GM12873 (cell line): Measurements from ENCODE around the gene AQP7.

Source experiments
- TF ChIP-seq, protein P1 (sequence below): IDR thresholded peaks from 2 replicates; pipeline ENCODE4 v1.5.1; 2012; ENCODE audit warnings: low read depth, mild to moderate bottlenecking, moderate library complexity, low read length, control low read depth; ENCODE audit not compliant: insufficient read depth; ENCODE audit errors: missing control alignments

AQP7 gene

GRCh38 chr9:33366979-33367480 lies 35.3 kb downstream of the AQP7 start:
- TF ChIP-seq, protein P1, sequence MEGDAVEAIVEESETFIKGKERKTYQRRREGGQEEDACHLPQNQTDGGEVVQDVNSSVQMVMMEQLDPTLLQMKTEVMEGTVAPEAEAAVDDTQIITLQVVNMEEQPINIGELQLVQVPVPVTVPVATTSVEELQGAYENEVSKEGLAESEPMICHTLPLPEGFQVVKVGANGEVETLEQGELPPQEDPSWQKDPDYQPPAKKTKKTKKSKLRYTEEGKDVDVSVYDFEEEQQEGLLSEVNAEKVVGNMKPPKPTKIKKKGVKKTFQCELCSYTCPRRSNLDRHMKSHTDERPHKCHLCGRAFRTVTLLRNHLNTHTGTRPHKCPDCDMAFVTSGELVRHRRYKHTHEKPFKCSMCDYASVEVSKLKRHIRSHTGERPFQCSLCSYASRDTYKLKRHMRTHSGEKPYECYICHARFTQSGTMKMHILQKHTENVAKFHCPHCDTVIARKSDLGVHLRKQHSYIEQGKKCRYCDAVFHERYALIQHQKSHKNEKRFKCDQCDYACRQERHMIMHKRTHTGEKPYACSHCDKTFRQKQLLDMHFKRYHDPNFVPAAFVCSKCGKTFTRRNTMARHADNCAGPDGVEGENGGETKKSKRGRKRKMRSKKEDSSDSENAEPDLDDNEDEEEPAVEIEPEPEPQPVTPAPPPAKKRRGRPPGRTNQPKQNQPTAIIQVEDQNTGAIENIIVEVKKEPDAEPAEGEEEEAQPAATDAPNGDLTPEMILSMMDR: no peak

- TF ChIP-seq, protein P1: no peak
These were observed 38.2 kb downstream of the AQP7 start for GRCh38 chr9:33364127-33364526.

DNA sequence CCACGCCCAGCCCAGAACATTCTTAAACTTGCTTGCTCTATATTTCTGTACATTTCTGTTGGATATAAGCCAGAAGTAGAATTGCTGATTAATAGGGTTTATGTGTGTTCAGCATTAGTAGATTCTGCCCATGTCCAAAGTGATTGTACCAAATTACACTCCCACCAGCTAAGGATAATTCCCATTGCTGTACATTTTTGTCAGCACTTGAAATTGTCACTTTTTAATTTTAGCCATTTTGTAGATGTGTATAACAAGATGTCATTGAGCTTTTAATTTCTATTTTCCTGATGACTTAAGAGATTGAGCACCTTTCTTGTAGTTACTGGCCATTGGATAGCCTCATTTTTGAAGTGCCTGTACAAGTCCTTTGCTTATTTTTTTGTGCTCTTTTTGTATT lies 46.4 kb downstream of the AQP7 start:
- TF ChIP-seq, protein P1: no peak

GRCh38 chr9:33354651-33355211 lies 47.6 kb downstream of the AQP7 start:
- TF ChIP-seq, protein P1: no peak

DNA sequence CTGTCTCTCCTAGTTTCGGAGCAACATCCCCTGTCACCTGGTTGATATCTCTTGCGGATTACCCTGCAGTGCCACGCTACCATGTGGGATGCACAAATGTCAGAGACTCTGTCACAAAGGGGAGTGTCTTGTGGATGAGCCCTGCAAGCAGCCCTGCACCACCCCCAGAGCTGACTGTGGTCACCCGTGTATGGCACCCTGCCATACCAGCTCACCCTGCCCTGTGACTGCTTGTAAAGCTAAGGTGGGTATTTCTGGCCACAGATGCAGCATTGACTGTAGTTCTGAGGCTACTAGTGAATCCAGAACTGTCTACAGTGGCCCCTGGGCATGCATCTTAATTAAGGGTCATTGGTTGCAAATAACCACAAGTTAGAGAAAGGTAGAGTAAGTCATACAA lies 50.8 kb downstream of the AQP7 start:
- TF ChIP-seq, protein P1: no peak

DNA sequence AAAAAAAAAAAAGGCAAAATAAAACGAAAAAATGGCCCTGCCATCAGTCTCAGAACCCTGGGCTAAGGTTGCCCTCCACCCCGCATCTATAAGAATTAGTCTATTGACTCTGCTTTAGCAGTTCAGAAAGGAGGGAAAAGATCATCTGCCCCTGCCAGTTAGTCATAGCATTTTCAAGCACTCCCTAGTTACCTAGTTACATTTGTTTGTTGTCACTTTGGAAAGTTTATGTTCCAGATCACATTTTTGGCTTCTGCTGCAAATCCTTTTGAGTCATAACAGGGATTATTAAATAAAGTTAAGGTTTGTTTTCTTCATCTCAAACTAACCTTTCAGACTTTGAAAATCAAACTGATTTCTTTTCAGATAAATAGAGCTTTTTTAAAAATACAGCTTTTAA lies 52.1 kb downstream of the AQP7 start:
- TF ChIP-seq, protein P1: no peak

GRCh38 chr9:33349743-33350142 lies 52.6 kb downstream of the AQP7 start:
- TF ChIP-seq, protein P1: no peak

GRCh38 chr9:33348998-33349397 lies 53.4 kb downstream of the AQP7 start:
- TF ChIP-seq, protein P1: no peak
